ENCODE data around the gene PRR20G.

GRCh38 chr3:127286571-127287140 is 1.2 kb downstream of the PRR20G start:
- no peak for TF ChIP-seq POLR2A (IDR thresholded peaks at IDR 0.05; ENCODE audit: low read length)
- TF ChIP-seq GATA1 (IDR thresholded peaks at IDR 0.05; ENCODE audit: low read depth, low read length) = no peak

Measured in erythroblast (primary cell).